Stimulated activated CD8-positive, alpha-beta memory T cell treated with anti-CD3 and anti-CD28 coated beads, Interleukin-7, amount 100 ng/mL, for 24 hours (primary cell): ENCODE results near the gene MYH11.
"Not testable (repeated sequence)": the region's sequence is repeated elsewhere in the genome, so short reads cannot be mapped to it uniquely, and the experiment has no call there.

Experiments used
- DNase-seq: peaks from one replicate; pipeline ENCODE4 v3.0.0-alpha.2; 2020; ENCODE audit warnings: low read depth

Gene MYH11

GRCh38 chr16:15810411-15810810, 46.4 kb downstream of the MYH11 start:
- no peak for DNase-seq

- DNase-seq: not testable (repeated sequence)
Measured at GRCh38 chr16:15809297-15809696, 47.5 kb downstream of the MYH11 start.

GRCh38 chr16:15808071-15808470, 48.8 kb downstream of the MYH11 start:
- DNase-seq: no peak

- DNase-seq: no peak
Measured at GRCh38 chr16:15807603-15808009, 49.2 kb downstream of the MYH11 start.

- DNase-seq: no peak
Measured at GRCh38 chr16:15803618-15804017, 53.2 kb downstream of the MYH11 start.

- DNase-seq: no peak
Measured at GRCh38 chr16:15799851-15800495, 56.9 kb downstream of the MYH11 start.

GRCh38 chr16:15798671-15799070, 58.2 kb downstream of the MYH11 start:
- DNase-seq: no peak

- no peak for DNase-seq
Measured at GRCh38 chr16:15796885-15797284, 59.9 kb downstream of the MYH11 start.

- no peak for DNase-seq
Measured at GRCh38 chr16:15795615-15796014, 61.2 kb downstream of the MYH11 start.

- DNase-seq: no peak
Measured at GRCh38 chr16:15792563-15792971, 64.3 kb downstream of the MYH11 start.

GRCh38 chr16:15790458-15790857, 66.4 kb downstream of the MYH11 start:
- no peak for DNase-seq

GRCh38 chr16:15789816-15790215, 67.0 kb downstream of the MYH11 start:
- DNase-seq: not testable (repeated sequence)

- no peak for DNase-seq
Measured at GRCh38 chr16:15788846-15789239, 68.0 kb downstream of the MYH11 start.

GRCh38 chr16:15786501-15786900, 70.3 kb downstream of the MYH11 start:
- DNase-seq: no peak

- DNase-seq: no peak
Measured at GRCh38 chr16:15785386-15786059, 71.3 kb downstream of the MYH11 start.

- DNase-seq: no peak
Measured at GRCh38 chr16:15783985-15784384, 72.8 kb downstream of the MYH11 start.

GRCh38 chr16:15782573-15783365, 74.1 kb downstream of the MYH11 start:
- DNase-seq: no peak

- no peak for DNase-seq
Measured at GRCh38 chr16:15781650-15782049, 75.2 kb downstream of the MYH11 start.

GRCh38 chr16:15780805-15781204, 76.0 kb downstream of the MYH11 start:
- DNase-seq: no peak

- no peak for DNase-seq
Measured at GRCh38 chr16:15779664-15780351, 77.0 kb downstream of the MYH11 start.

GRCh38 chr16:15778999-15779614, 77.7 kb downstream of the MYH11 start:
- DNase-seq: no peak

GRCh38 chr16:15778204-15778743, 78.6 kb downstream of the MYH11 start:
- DNase-seq: no peak
